ENCODE measurements around the gene PKN3.

PKN3 gene

GRCh38 chr9:128743421-128743820 lies 41.1 kb downstream of the PKN3 start:
- H3K9me3 ChIP-seq (ENCODE audit: control insufficient read depth, insufficient read depth, low read length), result no peaks in the 10 kb centered on the region
- H3K27me3 ChIP-seq (ENCODE audit: control insufficient read depth, insufficient read depth, low read length), result no peaks in the 10 kb centered on the region
- WGBS (ENCODE audit: insufficient coverage, insufficient read length), result no CpG with 5 or more reads among the region's 1 CpG
- H3K36me3 ChIP-seq (ENCODE audit: control insufficient read depth, insufficient read depth, low read length), result no peaks in the 10 kb centered on the region; the same call in 1 of the 2 replicates
- no peaks in the 10 kb centered on the region for H3K4me1 ChIP-seq (ENCODE audit: control insufficient read depth, insufficient read depth, low read length)
- H3K27ac ChIP-seq (ENCODE audit: low read length), result no peak overlapping the region
- no peak overlapping the region for H3K4me3 ChIP-seq (ENCODE audit: low read length)
- DNase-seq (ENCODE audit: low read depth, low spot score), result no peak

GRCh38 chr9:128747241-128747640 lies 44.9 kb downstream of the PKN3 start:
- no CpG with 5 or more reads among the region's 1 CpG for WGBS (ENCODE audit: insufficient coverage, insufficient read length)
- Histone ChIP-seq H3K27ac (ENCODE audit: low read length) (no peak overlapping the region), H3K4me1 (ENCODE audit: control insufficient read depth, insufficient read depth, low read length) (no peaks in the 10 kb centered on the region), H3K9me3 (ENCODE audit: control insufficient read depth, insufficient read depth, low read length) (no peaks in the 10 kb centered on the region), H3K36me3 (ENCODE audit: control insufficient read depth, insufficient read depth, low read length) (0 out of 2 replicates have a peak, but pooled peaks cover 6% of the 10 kb centered on the region), H3K4me3 (ENCODE audit: low read length) (no peak overlapping the region), H3K27me3 (ENCODE audit: control insufficient read depth, insufficient read depth, low read length) (no peaks in the 10 kb centered on the region)
- DNase-seq (ENCODE audit: low read depth, low spot score), result no peak

- H3K9me3 ChIP-seq (ENCODE audit: control insufficient read depth, insufficient read depth, low read length), result no peaks in the 10 kb centered on the region
- H3K4me3 ChIP-seq (ENCODE audit: low read length), result no peak overlapping the region
- WGBS (ENCODE audit: insufficient coverage, insufficient read length), result no CpG with 5 or more reads among the region's 22 CpGs
- no peaks in the 10 kb centered on the region for H3K4me1 ChIP-seq (ENCODE audit: control insufficient read depth, insufficient read depth, low read length)
- 0 out of 2 replicates have a peak, but pooled peaks cover 10% of the 10 kb centered on the region for H3K36me3 ChIP-seq (ENCODE audit: control insufficient read depth, insufficient read depth, low read length)
- no peak for DNase-seq (ENCODE audit: low read depth, low spot score)
- no peaks in the 10 kb centered on the region for H3K27me3 ChIP-seq (ENCODE audit: control insufficient read depth, insufficient read depth, low read length)
- H3K27ac ChIP-seq (ENCODE audit: low read length), result no peak overlapping the region
These were observed 48.8 kb downstream of the PKN3 start for GRCh38 chr9:128750926-128751595.

- H3K4me3 ChIP-seq (ENCODE audit: low read length), result no peak overlapping the region
- no peak overlapping the region for H3K27ac ChIP-seq (ENCODE audit: low read length)
- DNase-seq (ENCODE audit: low read depth, low spot score), result no peak
- H3K9me3 ChIP-seq (ENCODE audit: control insufficient read depth, insufficient read depth, low read length), result no peaks in the 10 kb centered on the region
- 0 out of 2 replicates have a peak, but pooled peaks cover 10% of the 10 kb centered on the region for H3K36me3 ChIP-seq (ENCODE audit: control insufficient read depth, insufficient read depth, low read length)
- H3K27me3 ChIP-seq (ENCODE audit: control insufficient read depth, insufficient read depth, low read length), result no peaks in the 10 kb centered on the region
- no CpG with 5 or more reads among the region's 16 CpGs for WGBS (ENCODE audit: insufficient coverage, insufficient read length)
- H3K4me1 ChIP-seq (ENCODE audit: control insufficient read depth, insufficient read depth, low read length), result no peaks in the 10 kb centered on the region
These were observed 51.3 kb downstream of the PKN3 start for GRCh38 chr9:128753627-128754026.

- Histone ChIP-seq H3K36me3 (ENCODE audit: control insufficient read depth, insufficient read depth, low read length) (0 out of 2 replicates have a peak, but pooled peaks cover 4% of the 10 kb centered on the region), H3K27ac (ENCODE audit: low read length) (no peak overlapping the region), H3K27me3 (ENCODE audit: control insufficient read depth, insufficient read depth, low read length) (no peaks in the 10 kb centered on the region), H3K4me1 (ENCODE audit: control insufficient read depth, insufficient read depth, low read length) (no peaks in the 10 kb centered on the region), H3K9me3 (ENCODE audit: control insufficient read depth, insufficient read depth, low read length) (no peaks in the 10 kb centered on the region), H3K4me3 (ENCODE audit: low read length) (no peak overlapping the region)
- WGBS (ENCODE audit: insufficient coverage, insufficient read length), result no CpG with 5 or more reads among the region's 6 CpGs
- DNase-seq (ENCODE audit: low read depth, low spot score), result no peak
These were observed 55.3 kb downstream of the PKN3 start for GRCh38 chr9:128757602-128758001.

GRCh38 chr9:128762671-128763449 lies 60.6 kb downstream of the PKN3 start:
- H3K9me3 ChIP-seq (ENCODE audit: control insufficient read depth, insufficient read depth, low read length), result no peaks in the 10 kb centered on the region
- H3K27me3 ChIP-seq (ENCODE audit: control insufficient read depth, insufficient read depth, low read length), result no peaks in the 10 kb centered on the region
- no peak overlapping the region for H3K27ac ChIP-seq (ENCODE audit: low read length)
- no peaks in the 10 kb centered on the region; the same call in 1 of the 2 replicates for H3K4me1 ChIP-seq (ENCODE audit: control insufficient read depth, insufficient read depth, low read length)
- no CpG with 5 or more reads among the region's 9 CpGs for WGBS (ENCODE audit: insufficient coverage, insufficient read length)
- DNase-seq (ENCODE audit: low read depth, low spot score), result no peak
- no peaks in the 10 kb centered on the region for H3K36me3 ChIP-seq (ENCODE audit: control insufficient read depth, insufficient read depth, low read length)
- H3K4me3 ChIP-seq (ENCODE audit: low read length), result no peak overlapping the region

- Histone ChIP-seq H3K9me3 (ENCODE audit: control insufficient read depth, insufficient read depth, low read length) (no peaks in the 10 kb centered on the region), H3K4me3 (ENCODE audit: low read length) (no peak overlapping the region), H3K4me1 (ENCODE audit: control insufficient read depth, insufficient read depth, low read length) (no peaks in the 10 kb centered on the region; the same call in 1 of the 2 replicates), H3K36me3 (ENCODE audit: control insufficient read depth, insufficient read depth, low read length) (no peaks in the 10 kb centered on the region), H3K27ac (ENCODE audit: low read length) (no peak overlapping the region), H3K27me3 (ENCODE audit: control insufficient read depth, insufficient read depth, low read length) (no peaks in the 10 kb centered on the region)
- no CpG with 5 or more reads among the region's 6 CpGs for WGBS (ENCODE audit: insufficient coverage, insufficient read length)
- DNase-seq (ENCODE audit: low read depth, low spot score), result no peak
These were observed 62.1 kb downstream of the PKN3 start for GRCh38 chr9:128764361-128764760.

GRCh38 chr9:128765499-128765898 lies 63.2 kb downstream of the PKN3 start:
- DNase-seq (ENCODE audit: low read depth, low spot score), result no peak
- Histone ChIP-seq H3K4me3 (ENCODE audit: low read length) (no peak overlapping the region), H3K27me3 (ENCODE audit: control insufficient read depth, insufficient read depth, low read length) (no peaks in the 10 kb centered on the region), H3K9me3 (ENCODE audit: control insufficient read depth, insufficient read depth, low read length) (no peaks in the 10 kb centered on the region), H3K36me3 (ENCODE audit: control insufficient read depth, insufficient read depth, low read length) (no peaks in the 10 kb centered on the region), H3K4me1 (ENCODE audit: control insufficient read depth, insufficient read depth, low read length) (no peaks in the 10 kb centered on the region; the same call in 1 of the 2 replicates), H3K27ac (ENCODE audit: low read length) (no peak overlapping the region)
- WGBS (ENCODE audit: insufficient coverage, insufficient read length), result no CpG with 5 or more reads among the region's 3 CpGs

- H3K27ac ChIP-seq (ENCODE audit: low read length), result no peak overlapping the region
- WGBS (ENCODE audit: insufficient coverage, insufficient read length), result no CpG with 5 or more reads among the region's 6 CpGs
- no peak overlapping the region for H3K4me3 ChIP-seq (ENCODE audit: low read length)
- no peaks in the 10 kb centered on the region; the same call in 1 of the 2 replicates for H3K4me1 ChIP-seq (ENCODE audit: control insufficient read depth, insufficient read depth, low read length)
- DNase-seq (ENCODE audit: low read depth, low spot score), result no peak
- no peaks in the 10 kb centered on the region for H3K9me3 ChIP-seq (ENCODE audit: control insufficient read depth, insufficient read depth, low read length)
- H3K27me3 ChIP-seq (ENCODE audit: control insufficient read depth, insufficient read depth, low read length), result no peaks in the 10 kb centered on the region
- H3K36me3 ChIP-seq (ENCODE audit: control insufficient read depth, insufficient read depth, low read length), result no peaks in the 10 kb centered on the region
These were observed 66.3 kb downstream of the PKN3 start for GRCh38 chr9:128768606-128769005.

All from iPS DF 6.9 (cell line).